NCI-H82 treated with DMSO at 0.1 percent for 48 hours (cell line): ENCODE measurements around the gene NPR1.
"Not testable (repeated sequence)": the region's sequence is repeated elsewhere in the genome, so short reads cannot be mapped to it uniquely, and the experiment has no call there.

Source experiments
- DNase-seq: peaks from one replicate; lab custom pipeline; 2025; ENCODE audit not compliant: unreplicated experiment; lab: John Stamatoyannopoulos, UW

Gene NPR1

DNA sequence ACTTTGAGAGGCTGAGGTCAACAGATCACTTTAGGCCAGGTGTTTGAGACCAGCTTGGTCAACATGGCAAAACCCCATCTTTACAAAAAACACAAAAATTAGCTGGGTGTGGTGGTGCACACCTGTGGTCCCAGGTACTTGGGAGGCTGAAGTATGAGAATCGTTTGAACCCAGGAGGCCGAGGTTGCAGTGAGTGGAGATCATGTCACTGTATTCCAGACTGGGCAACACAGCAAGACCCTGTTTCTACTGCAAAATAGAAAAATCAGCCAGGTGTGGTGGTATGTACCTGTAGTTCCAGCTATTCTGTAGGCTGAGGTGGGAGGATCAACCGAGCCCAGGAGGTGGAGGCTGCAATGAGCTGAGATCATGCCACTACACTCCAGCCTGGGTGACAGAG, 45.2 kb downstream of the NPR1 start:
- no peak for DNase-seq

DNA sequence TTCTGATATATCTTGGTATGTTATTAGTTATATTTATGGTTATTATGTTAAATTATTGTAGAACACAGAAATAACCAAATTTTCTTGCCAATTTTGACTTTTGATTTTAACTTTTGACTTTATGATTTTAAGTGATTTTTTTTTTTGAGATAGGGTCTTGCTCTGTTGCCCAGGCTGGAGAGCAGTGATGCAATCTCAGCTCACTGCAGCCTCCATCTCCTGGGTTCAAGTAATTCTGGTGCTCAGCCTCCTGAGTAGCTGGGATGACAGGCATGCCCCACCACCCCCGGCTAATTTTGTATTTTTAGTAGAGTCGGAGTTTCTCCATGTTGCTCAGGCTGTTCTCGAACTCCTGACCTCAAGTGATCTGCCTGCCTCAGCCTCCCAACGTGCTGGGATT, 46.1 kb downstream of the NPR1 start:
- DNase-seq, result not testable (repeated sequence)

DNA sequence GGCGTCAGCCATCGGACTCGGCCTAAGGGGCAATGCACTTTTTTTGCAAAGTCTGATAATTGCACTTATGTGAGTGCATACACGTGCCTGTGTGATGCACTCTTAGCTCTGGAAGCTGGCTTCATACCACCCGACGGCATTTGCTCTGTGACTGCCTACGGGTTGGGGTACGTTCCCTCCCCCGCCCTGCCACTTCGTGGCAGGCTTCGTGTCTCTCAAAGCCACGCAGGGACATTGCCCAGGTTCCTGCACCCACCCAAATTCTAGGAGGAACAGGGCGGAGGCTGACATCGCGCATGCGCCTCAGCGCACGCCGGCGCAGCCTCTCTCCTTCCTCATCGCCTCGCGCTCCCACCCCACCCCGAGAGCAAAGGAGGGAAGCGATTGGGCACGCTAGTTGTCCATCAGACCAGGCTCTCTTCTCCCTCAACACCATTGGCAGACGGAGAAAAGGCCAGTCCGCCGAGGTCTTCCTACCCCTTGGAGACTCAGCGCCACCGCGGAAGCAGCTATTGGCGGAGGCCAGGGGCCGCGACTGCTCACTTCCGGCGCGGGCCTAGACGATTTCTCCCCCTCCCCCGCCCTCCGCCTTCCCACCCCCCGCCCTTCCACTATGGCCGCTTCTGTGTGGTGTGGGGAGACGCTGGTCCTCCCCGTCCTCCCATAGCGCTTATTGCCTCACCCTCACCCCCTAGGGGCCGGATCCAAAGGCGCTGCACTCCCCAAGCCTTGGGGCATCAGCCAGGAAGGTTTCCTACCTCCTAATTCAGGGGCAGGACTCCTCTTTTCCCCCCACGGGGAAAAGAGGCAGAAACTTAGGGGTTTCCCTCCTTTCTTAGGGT, 49.2 kb downstream of the NPR1 start, which contains the start of gene INTS3:
TSS of gene INTS3 (plus strand) at position 588 of the 842 bp plus-strand sequence. CDS start 585 bp downstream, outside the sequence.
- DNase-seq, result peak; percentile 99

- DNase-seq, result no peak
Measured at GRCh38 chr1:153728305-153729066, 50.0 kb downstream of the NPR1 start.

- no peak for DNase-seq
Measured at GRCh38 chr1:153730468-153730988, 52.0 kb downstream of the NPR1 start.

GRCh38 chr1:153733970-153734369, 55.5 kb downstream of the NPR1 start:
- DNase-seq, result no peak

GRCh38 chr1:153734396-153735089, 56.1 kb downstream of the NPR1 start:
- no peak for DNase-seq

- DNase-seq, result no peak
Measured at GRCh38 chr1:153735090-153735420, 56.6 kb downstream of the NPR1 start.

DNA sequence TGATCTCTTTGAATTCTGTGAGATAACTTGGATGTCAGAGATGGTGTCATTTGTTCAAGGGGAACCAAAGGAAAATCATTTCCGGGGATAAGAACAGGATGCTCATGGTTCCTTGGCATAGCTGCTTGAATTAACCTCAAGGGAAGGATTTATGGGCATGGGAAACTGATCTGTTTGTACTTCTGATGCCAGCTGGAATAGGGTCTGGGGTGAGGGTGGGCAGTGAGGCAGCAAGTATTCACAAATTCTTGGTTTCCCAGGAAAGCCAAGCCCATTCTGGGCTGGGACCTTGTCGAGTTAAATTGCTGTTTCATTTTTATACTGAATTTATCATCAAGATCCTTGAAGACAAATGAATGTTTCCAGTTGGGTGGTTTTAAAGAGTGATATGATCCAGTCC, 63.5 kb downstream of the NPR1 start:
- DNase-seq, result no peak

DNA sequence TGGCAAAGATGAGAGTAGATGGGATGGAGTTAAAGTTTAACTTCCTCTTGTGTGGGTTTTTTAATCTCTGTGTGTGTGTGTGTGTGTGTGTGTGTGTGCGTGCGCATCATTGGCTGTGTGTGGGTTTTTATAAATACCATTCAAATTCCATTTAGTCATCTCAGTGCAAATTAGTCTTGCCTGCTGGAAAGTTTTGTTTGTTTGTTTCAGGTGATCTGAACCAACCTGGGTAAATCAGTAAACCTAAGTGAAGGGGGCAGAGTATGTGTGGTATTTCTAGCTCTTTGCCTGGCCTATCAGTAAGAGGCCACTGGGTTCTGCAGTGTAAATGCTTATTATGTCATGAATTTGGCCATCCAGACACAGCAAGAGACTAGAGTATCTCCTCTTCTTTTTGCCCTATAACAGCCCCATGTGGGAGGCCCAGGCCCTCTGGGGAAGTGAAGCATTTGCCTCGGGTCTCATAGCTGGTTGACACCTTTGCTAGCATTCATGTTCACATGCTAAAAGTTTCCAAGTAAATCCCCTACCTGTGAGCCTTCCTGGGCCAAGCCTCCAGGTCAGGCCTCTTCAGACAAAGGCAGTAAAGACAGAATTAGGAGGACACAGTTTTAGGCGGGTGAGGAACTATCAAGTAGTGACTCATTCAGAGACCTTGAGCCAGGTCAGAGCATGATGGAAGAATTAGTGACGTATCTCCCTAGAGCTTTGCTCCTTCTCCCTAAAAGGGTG, 64.1 kb downstream of the NPR1 start:
- DNase-seq, result no peak
